Measurements from ENCODE around the gene ATP10A.

The ATP10A gene

GRCh38 chr15:25691544-25692430 lies 171.3 kb downstream of the ATP10A start:
- TF ChIP-seq CTCF (IDR thresholded peaks at IDR 0.05): peak; percentile 19; the same call in 1 of the 2 replicates

- TF ChIP-seq CTCF (IDR thresholded peaks at IDR 0.05): no peak
Measured at GRCh38 chr15:25690673-25691543, 172.2 kb downstream of the ATP10A start.

GRCh38 chr15:25689592-25689991 lies 173.5 kb downstream of the ATP10A start:
- no peak for TF ChIP-seq CTCF (IDR thresholded peaks at IDR 0.05)

- no peak for TF ChIP-seq CTCF (IDR thresholded peaks at IDR 0.05)
Measured at GRCh38 chr15:25688166-25688565, 175.0 kb downstream of the ATP10A start.

- TF ChIP-seq CTCF (IDR thresholded peaks at IDR 0.05): no peak
Measured at GRCh38 chr15:25687689-25688088, 175.4 kb downstream of the ATP10A start.

GRCh38 chr15:25687276-25687675 lies 175.9 kb downstream of the ATP10A start:
- TF ChIP-seq CTCF (IDR thresholded peaks at IDR 0.05): no peak

GRCh38 chr15:25686780-25687179 lies 176.3 kb downstream of the ATP10A start:
- no peak for TF ChIP-seq CTCF (IDR thresholded peaks at IDR 0.05)

Measured in LNCAP (cell line).